ENCODE measurements around the gene FASN. TPM values are rescaled to one million over a fixed set of nuclear protein-coding genes. Genes with fewer than 3 reads are reported as not detected.
A peak's percentile ranks its signal among the peaks of the same experiment; 100 is the strongest.

The FASN gene
- total and polyA plus RNA-seq, 5 experiments from 2014 or later = 0.33 to 32.3 (median 2.4) TPM

GRCh38 chr17:82076018-82076784 lies 21.8 kb downstream of the FASN start:
- DNase-seq (no peak), ATAC-seq (peak in 1 of 2 donors; percentile 9)
- Mint-ChIP-seq H3K4me1 (no peaks in the 10 kb centered on the region), H3K9me3 (no peaks in the 10 kb centered on the region), H3K27me3 (no peaks in the 10 kb centered on the region), H3K27ac (peak overlapping the region in 1 of 10 donors; percentile 28), H3K36me3 (peaks cover 0 to 13% (median 5%) of the 10 kb centered on the region in 3 donors), H3K4me3 (peak overlapping the region in 1 of 10 donors; percentile 42)
- POLR2A ChIA-PET = interaction anchor here (0.7 to 1.2 kb wide), 2 partner anchors 15 to 165 kb away, joined by 3 to 4 read pairs; no protein-coding TSS in a partner anchor

GRCh38 chr17:82073446-82073845 lies 24.6 kb downstream of the FASN start:
- ATAC-seq (no peak), DNase-seq (no peak)
- Mint-ChIP-seq H3K9me3 (no peaks in the 10 kb centered on the region), H3K36me3 (peaks cover 0 to 3% (median 0%) of the 10 kb centered on the region in 3 donors), H3K27me3 (no peaks in the 10 kb centered on the region), H3K27ac (no peak overlapping the region), H3K4me3 (no peak overlapping the region), H3K4me1 (no peaks in the 10 kb centered on the region)
- POLR2A ChIA-PET = no interaction called here

GRCh38 chr17:82072827-82073226 lies 25.2 kb downstream of the FASN start:
- Mint-ChIP-seq H3K4me3 (no peak overlapping the region), H3K36me3 (no peaks in the 10 kb centered on the region), H3K9me3 (no peaks in the 10 kb centered on the region), H3K4me1 (no peaks in the 10 kb centered on the region), H3K27me3 (no peaks in the 10 kb centered on the region), H3K27ac (no peak overlapping the region)
- POLR2A ChIA-PET = interaction anchor here (0.7 kb wide), 2 partner anchors 154 to 915 kb away, joined by 3 to 4 read pairs; no protein-coding TSS in a partner anchor
- DNase-seq = no peak
- no peak for ATAC-seq

GRCh38 chr17:82070611-82071010 lies 27.4 kb downstream of the FASN start:
- DNase-seq (no peak), ATAC-seq (no peak)
- no peaks in the 10 kb centered on the region for H3K36me3 Mint-ChIP-seq
- peaks cover 0 to 14% (median 7%) of the 10 kb centered on the region in 4 donors for H3K4me1 Mint-ChIP-seq
- H3K4me3 Mint-ChIP-seq = no peak overlapping the region
- H3K27me3 Mint-ChIP-seq = no peaks in the 10 kb centered on the region
- no peaks in the 10 kb centered on the region for H3K9me3 Mint-ChIP-seq
- H3K27ac Mint-ChIP-seq = no peak overlapping the region
- POLR2A ChIA-PET = interaction anchor here (1.5 kb wide), 1 partner anchor 28 kb away, joined by 4 read pairs; the partner anchor contains the start of gene FASN

GRCh38 chr17:82065638-82066303 lies 32.3 kb downstream of the FASN start, which contains the start of gene DUS1L:
Gene DUS1L, minus strand, starts transcription at chr17:82065804. Its CDS starts 745 bp downstream, at chr17:82065059.
- H3K27me3 Mint-ChIP-seq = no peaks in the 10 kb centered on the region
- peak within 1 kb of the TSS; percentile 76 to 88 (median 84) for H3K4me3 Mint-ChIP-seq
- peak within 1 kb of the TSS; percentile 81 to 97 (median 92) for H3K27ac Mint-ChIP-seq
- no peaks in the 10 kb centered on the region for H3K9me3 Mint-ChIP-seq
- DNase-seq (peak; percentile 44 to 78 (median 69)), ATAC-seq (peak; percentile 86 to 88)
- POLR2A ChIA-PET = interaction anchor here (0.6 to 4.5 kb wide), 15 partner anchors 10 to 232 kb away, joined by 3 to 38 read pairs (median 4); partner anchors contain the start of genes CENPX, DCXR, FASN and GPS1
- peaks cover 0 to 29% (median 12%) of the 10 kb centered on the region in 4 donors for H3K4me1 Mint-ChIP-seq
- H3K36me3 Mint-ChIP-seq = peaks cover 0 to 2% (median 0%) of the 10 kb centered on the region in 3 donors

- ATAC-seq (peak; percentile 76 to 78), DNase-seq (peak in 3 of 10 donors; percentile 25 to 63 (median 38))
- peak overlapping the region; percentile 41 to 83 (median 66) for H3K4me3 Mint-ChIP-seq
- peak overlapping the region in 6 of 10 donors; percentile 41 to 83 (median 62) for H3K27ac Mint-ChIP-seq
- POLR2A ChIA-PET = interaction anchor here (0.6 to 4.5 kb wide), 13 partner anchors 9 to 231 kb away, joined by 3 to 38 read pairs (median 4); partner anchors contain the start of genes CENPX, DCXR, FASN and GPS1
- H3K27me3 Mint-ChIP-seq = no peaks in the 10 kb centered on the region
- no peaks in the 10 kb centered on the region for H3K9me3 Mint-ChIP-seq
- peaks cover 0 to 4% (median under 1%) of the 10 kb centered on the region in 3 donors for H3K36me3 Mint-ChIP-seq
- H3K4me1 Mint-ChIP-seq = peaks cover 0 to 29% (median 12%) of the 10 kb centered on the region in 4 donors
These were observed 32.8 kb downstream of the FASN start for GRCh38 chr17:82065193-82065637.

GRCh38 chr17:82064433-82065192 lies 33.4 kb downstream of the FASN start:
- Mint-ChIP-seq H3K4me3 (peak overlapping the region; percentile 41 to 83 (median 66)), H3K4me1 (peaks cover 0 to 29% (median 12%) of the 10 kb centered on the region in 4 donors), H3K27ac (peak overlapping the region in 9 of 10 donors; percentile 37 to 87 (median 63)), H3K36me3 (peaks cover 0 to 8% (median 1%) of the 10 kb centered on the region in 3 donors), H3K9me3 (no peaks in the 10 kb centered on the region), H3K27me3 (no peaks in the 10 kb centered on the region)
- POLR2A ChIA-PET = interaction anchor here (1.1 to 4.5 kb wide), 10 partner anchors 8 to 231 kb away, joined by 3 to 38 read pairs (median 6); partner anchors contain the start of genes CENPX, DCXR, FASN and GPS1
- DNase-seq (no peak), ATAC-seq (no peak)

DNA sequence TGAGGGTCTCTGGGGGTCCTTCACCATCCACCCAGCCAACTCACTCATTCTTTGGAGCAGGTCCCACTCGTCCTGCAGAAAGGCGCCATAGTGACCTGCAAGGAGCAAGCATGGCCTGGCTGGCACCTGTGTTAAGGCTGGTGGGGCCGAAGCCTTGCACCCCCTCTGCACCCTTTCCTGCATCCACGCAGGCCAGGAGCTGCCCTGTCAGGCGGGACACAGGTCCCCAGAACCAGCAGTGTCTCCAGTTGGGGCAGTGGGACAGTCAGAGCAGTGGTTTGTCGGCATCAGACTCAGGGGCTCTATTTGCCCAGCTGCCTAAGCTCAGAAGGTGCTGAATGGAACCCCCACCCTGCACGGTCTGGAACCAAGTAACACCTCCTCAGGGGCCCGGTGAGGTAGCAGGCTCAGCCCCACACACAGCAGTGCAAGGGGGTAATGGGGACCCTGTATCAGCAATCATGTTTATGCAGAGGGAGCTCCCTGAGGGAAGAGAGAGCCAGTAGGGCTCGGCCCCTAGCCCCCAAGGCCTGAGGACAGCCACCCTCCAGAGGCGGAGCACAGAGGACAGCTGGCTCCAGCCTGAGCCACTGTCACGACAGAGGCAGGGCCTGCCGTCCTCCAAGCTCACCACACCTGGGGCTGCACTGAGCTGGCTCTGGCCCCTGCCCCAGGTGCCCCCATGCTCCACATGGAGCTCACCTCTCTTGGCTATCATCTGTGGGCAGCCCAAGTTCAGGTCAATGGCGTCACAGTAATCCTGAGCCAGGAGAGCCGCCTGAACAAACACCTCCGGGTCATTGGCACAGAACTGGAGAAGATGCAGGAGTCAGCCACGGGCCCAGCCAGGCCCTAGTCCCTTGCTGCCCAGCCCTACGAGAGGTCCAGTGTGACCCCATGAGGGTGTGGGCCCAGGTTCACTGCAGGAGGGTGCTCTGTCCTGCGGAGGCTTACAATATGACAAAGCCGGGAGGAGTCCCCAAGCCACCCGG lies 34.3 kb downstream of the FASN start:
- H3K27ac Mint-ChIP-seq = peak overlapping the region in 9 of 10 donors; percentile 32 to 87 (median 58)
- ATAC-seq = no peak

GRCh38 chr17:82062984-82063368 lies 35.1 kb downstream of the FASN start:
- peak in 1 of 10 donors; percentile 60 for DNase-seq
- H3K9me3 Mint-ChIP-seq = no peaks in the 10 kb centered on the region
- H3K27ac Mint-ChIP-seq = no peak overlapping the region
- no peak for ATAC-seq
- peak overlapping the region in 1 of 10 donors; percentile 66 for H3K4me3 Mint-ChIP-seq
- POLR2A ChIA-PET = interaction anchor here (1.6 kb wide), 1 partner anchor 12 kb away, joined by 8 read pairs; the partner anchor contains the start of genes GPS1 and RFNG
- H3K4me1 Mint-ChIP-seq = peaks cover under 1 to 29% (median 12%) of the 10 kb centered on the region in 4 donors
- H3K27me3 Mint-ChIP-seq = no peaks in the 10 kb centered on the region
- H3K36me3 Mint-ChIP-seq = peaks cover 0 to 14% (median 1%) of the 10 kb centered on the region in 3 donors

More for the DNA sequence above, 34.3 kb downstream of the FASN start:
- Mint-ChIP-seq H3K36me3 (peaks cover 0 to 9% (median 1%) of the 10 kb centered on the region in 3 donors), H3K9me3 (no peaks in the 10 kb centered on the region), H3K4me1 (peaks cover 0 to 29% (median 12%) of the 10 kb centered on the region in 4 donors), H3K27me3 (no peaks in the 10 kb centered on the region), H3K4me3 (peak overlapping the region; percentile 41 to 83 (median 66))
- peak in 1 of 10 donors; percentile 50 for DNase-seq
- POLR2A ChIA-PET = interaction anchor here (2.7 to 4.5 kb wide), 2 partner anchors 8 to 12 kb away, joined by 15 to 38 read pairs; partner anchors contain the start of genes GPS1 and RFNG

DNA sequence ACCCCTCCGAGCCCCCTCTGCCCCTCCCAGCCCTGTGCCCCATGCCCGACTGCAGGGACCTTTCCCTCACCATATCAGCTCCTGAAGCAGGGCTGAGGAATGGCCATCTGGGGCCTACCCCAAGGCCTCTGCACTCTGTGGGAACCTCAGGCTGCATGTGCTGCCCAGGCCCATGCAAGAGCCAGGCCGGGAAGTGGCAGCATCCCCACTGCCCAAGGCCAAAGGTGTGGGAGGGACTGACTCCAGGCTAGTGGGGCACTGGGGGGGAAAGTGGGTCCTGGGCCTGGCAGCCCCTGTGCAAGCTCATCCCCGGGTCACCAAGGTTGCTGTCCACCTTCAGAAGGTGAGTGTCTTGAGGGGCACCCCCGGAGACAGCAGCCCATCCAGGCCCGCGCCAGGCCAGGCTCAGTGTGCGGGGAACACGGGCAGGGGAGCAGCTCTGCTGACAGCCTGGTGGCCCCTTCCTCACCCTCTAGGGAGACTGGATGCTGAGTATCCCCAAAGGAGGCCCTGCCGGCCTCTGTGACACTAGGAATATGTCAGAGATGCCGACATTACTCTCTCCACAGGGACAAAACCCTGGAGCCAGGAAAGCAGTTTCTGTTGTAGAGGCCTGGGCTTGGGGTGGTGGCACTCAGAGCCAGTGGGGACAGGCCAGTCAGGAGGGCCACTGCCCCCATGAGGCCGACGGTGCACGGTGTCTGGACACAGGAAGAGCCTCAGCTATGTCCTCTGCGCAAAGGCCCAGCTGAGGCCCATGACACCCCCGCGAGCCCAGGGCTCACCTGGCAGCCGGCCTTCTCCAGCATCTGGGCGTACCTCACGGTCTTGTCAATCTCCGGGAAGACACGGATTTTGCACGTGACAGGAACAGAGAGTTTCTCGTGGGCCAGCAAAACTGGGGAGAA lies 35.7 kb downstream of the FASN start:
- ATAC-seq (no peak), DNase-seq (peak in 1 of 10 donors; percentile 56)
- peak overlapping the region in 3 of 10 donors; percentile 19 to 45 (median 37) for H3K4me3 Mint-ChIP-seq
- peak overlapping the region in 3 of 10 donors; percentile 2 to 60 (median 49) for H3K27ac Mint-ChIP-seq
- POLR2A ChIA-PET = interaction anchor here (0.9 to 1.6 kb wide), 2 partner anchors 11 to 25 kb away, joined by 3 to 8 read pairs; partner anchors contain the start of genes DCXR, GPS1 and RFNG
- peaks cover 0 to 18% (median 1%) of the 10 kb centered on the region in 3 donors for H3K36me3 Mint-ChIP-seq
- H3K9me3 Mint-ChIP-seq = no peaks in the 10 kb centered on the region
- H3K27me3 Mint-ChIP-seq = no peaks in the 10 kb centered on the region
- H3K4me1 Mint-ChIP-seq = peaks cover 4 to 27% (median 12%) of the 10 kb centered on the region in 4 donors
